ENCODE results near the gene ETF1. TPM values are rescaled to one million over a fixed set of nuclear protein-coding genes. Genes with fewer than 3 reads are reported as not detected.

The ETF1 gene
- total RNA-seq, 1 donor from 2014 or later, result 60.6 TPM

DNA sequence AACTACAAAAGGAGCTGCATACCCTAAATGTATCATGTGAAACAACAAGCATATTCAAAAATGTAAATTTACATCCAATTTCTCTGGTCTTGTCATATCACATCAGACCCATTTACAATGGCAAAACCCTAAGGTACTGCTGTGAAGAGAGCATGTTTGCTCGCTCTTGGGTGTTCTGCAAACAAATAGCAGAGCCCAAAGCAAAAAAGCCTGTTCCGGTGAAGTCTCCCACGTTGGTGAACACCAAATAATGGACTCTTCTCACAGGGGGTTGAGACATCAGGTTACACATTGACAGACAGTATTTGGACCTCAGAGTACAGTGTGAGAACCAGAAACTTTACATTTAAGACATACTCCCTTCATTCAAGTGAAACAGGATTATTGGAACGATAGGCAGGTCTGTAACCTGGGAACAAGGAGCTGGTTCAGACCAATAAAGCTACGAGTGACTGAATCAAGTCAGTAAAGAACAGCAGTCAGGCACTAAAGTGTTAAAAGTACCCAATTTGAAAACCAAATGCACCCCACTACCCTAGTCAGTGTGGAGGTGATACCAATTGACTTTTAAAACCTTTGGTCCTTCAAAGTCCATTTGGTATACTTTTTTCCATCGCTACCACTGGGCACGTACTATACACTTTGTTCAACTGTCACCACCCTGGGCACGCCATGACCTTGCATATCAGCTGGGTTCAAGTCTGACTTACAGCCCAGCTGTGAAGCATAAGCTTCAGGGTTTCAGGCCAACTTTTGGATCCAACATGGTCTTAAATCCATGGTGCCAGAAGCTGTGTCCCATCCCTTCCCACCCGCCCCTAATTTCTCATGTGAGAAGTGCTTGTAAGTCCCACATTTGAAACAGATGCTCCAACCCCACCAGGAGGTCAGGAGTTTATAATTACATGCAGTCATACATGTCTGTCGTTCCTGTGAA lies 36.4 kb downstream of the ETF1 start:
- TF ChIP-seq POLR2A (IDR thresholded peaks at IDR 0.05), result no peak
- peak overlapping the region; percentile 53 for H3K27ac ChIP-seq
- H3K9me3 ChIP-seq, result no peaks in the 10 kb centered on the region
- H3K27me3 ChIP-seq, result no peaks in the 10 kb centered on the region
- no peak for DNase-seq (ENCODE audit: extremely low spot score in 2 of 2)
- peaks cover 41% of the 10 kb centered on the region for H3K4me1 ChIP-seq
- H3K4me3 ChIP-seq, result no peak overlapping the region
- intact Hi-C loops (cut with DNase I), result no loop called here
- H3K36me3 ChIP-seq, result peaks cover 0 to 35% of the 10 kb centered on the region in 2 donors

DNA sequence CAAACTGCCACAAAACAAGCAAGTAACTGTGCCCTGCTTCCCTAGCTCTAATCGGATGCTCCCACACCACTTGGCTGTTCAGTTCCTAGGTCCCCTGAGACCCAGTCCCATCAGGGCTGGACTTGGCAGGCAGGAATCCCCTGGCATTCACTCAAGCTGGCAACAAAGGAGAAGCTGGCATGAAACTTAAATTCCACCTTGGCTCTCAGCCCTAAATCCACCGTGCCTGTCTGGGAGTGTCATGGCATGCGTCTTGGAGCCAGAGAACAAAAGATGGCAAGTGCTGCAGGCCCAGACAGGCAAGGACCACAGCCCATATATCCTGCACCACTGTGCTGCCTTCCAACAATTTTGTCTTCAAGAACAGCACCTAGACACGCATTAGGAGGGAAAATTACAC lies 38.2 kb downstream of the ETF1 start:
- Histone ChIP-seq H3K36me3 (peaks cover 0 to 18% of the 10 kb centered on the region in 2 donors), H3K9me3 (no peaks in the 10 kb centered on the region), H3K4me1 (peaks cover 41% of the 10 kb centered on the region), H3K27me3 (no peaks in the 10 kb centered on the region), H3K4me3 (no peak overlapping the region), H3K27ac (peak overlapping the region; percentile 10)
- DNase-seq (ENCODE audit: extremely low spot score in 2 of 2), result no peak
- intact Hi-C loops (cut with DNase I), result loop anchor here (5.0 kb wide), 1 partner anchor 52 kb away; no protein-coding TSS in a partner anchor
- TF ChIP-seq POLR2A (IDR thresholded peaks at IDR 0.05) (no peak), POLR2AphosphoS5 (IDR thresholded peaks at IDR 0.05; ENCODE audit: insufficient read depth in 1 of 2, low read depth in 1 of 2) (peak in 1 of 2 donors; percentile 25)

DNA sequence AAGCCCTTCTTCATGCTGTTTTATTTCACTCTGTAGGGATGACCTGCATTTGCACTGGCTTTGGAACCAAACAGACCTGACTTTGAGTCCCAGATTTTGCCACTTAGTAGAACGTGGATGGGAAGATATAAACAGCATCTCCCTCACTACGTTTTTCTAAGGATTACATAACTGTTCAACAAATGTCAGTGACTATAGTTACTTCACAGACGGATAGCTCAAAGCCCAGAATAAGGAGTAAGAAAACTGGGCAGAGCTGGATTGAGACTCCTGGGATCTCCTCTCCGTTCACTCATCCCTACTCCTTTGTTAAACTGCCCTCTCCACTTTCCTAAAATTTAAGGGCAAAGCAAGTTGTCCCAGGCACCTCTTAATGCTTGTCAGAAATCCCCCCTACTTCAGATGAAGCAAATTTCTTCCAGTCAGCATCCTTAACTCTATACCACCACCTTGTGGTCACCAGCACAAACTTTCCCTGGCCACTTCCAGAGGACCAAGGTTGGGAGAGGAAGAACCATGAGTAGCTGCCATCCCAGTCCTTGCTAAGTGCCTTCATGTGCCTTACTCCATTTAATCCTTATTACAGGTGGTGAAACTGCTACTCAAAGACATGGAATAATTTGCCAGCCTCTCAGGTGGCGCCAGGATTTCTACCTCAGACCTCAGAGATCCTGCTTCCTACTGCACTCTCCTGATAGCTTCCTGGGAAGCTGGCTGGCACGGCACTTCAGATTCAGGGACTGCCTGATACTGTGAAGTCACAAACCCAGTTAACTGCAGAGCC lies 39.4 kb downstream of the ETF1 start:
- no peaks in the 10 kb centered on the region for H3K9me3 ChIP-seq

DNA sequence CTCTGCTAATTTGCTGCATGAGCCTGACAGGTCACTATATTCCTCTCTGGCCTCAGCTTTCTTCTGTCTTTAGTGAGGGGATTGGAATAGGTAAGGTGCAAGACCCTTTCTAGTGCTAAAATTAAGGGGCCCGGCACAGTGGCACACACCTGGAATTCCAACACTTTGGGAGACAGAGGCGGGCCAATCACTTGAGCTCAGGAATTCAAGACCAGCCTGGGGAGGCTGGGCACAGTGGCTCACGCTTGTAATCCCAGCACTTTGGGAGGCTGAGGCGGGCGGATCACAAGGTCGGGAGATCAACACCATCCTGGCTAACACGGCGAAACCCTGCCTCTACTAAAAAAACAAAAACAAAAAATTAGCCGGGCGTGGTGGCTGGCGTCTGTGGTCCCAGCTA lies 40.5 kb downstream of the ETF1 start:
- H3K27ac ChIP-seq, result peak overlapping the region; percentile 39
- peaks cover 41% of the 10 kb centered on the region for H3K4me1 ChIP-seq

More for the DNA sequence above, 39.4 kb downstream of the ETF1 start:
- H3K4me3 ChIP-seq, result no peak overlapping the region
- no peaks in the 10 kb centered on the region for H3K27me3 ChIP-seq
- H3K36me3 ChIP-seq, result peaks cover 0 to 8% of the 10 kb centered on the region in 2 donors
- no peak for DNase-seq (ENCODE audit: extremely low spot score in 2 of 2)
- peaks cover 41% of the 10 kb centered on the region for H3K4me1 ChIP-seq
- H3K27ac ChIP-seq, result peak overlapping the region; percentile 10
- TF ChIP-seq POLR2AphosphoS5 (IDR thresholded peaks at IDR 0.05; ENCODE audit: insufficient read depth in 1 of 2, low read depth in 1 of 2) (peak in 1 of 2 donors; percentile 25), POLR2A (IDR thresholded peaks at IDR 0.05) (no peak), CTCF (IDR thresholded peaks at IDR 0.05) (peak; percentile 54 to 85 (median 74))
- intact Hi-C loops (cut with DNase I), result loop anchor here (5.0 kb wide), 1 partner anchor 51 kb away; no protein-coding TSS in a partner anchor

GRCh38 chr5:138502121-138502520 lies 40.9 kb downstream of the ETF1 start:
- intact Hi-C loops (cut with DNase I), result loop anchor here (5.0 kb wide), 1 partner anchor 50 kb away; no protein-coding TSS in a partner anchor
- Histone ChIP-seq H3K4me1 (peaks cover 41% of the 10 kb centered on the region), H3K4me3 (no peak overlapping the region), H3K36me3 (no peaks in the 10 kb centered on the region), H3K27ac (peak overlapping the region; percentile 39), H3K9me3 (no peaks in the 10 kb centered on the region), H3K27me3 (no peaks in the 10 kb centered on the region)
- TF ChIP-seq CTCF (IDR thresholded peaks at IDR 0.05), result no peak
- TF ChIP-seq POLR2A (IDR thresholded peaks at IDR 0.05), result no peak
- TF ChIP-seq POLR2AphosphoS5 (IDR thresholded peaks at IDR 0.05; ENCODE audit: insufficient read depth in 1 of 2, low read depth in 1 of 2), result no peak
- no peak for DNase-seq (ENCODE audit: extremely low spot score in 2 of 2)

More for the DNA sequence above, 40.5 kb downstream of the ETF1 start:
- intact Hi-C loops (cut with DNase I), result loop anchor here (5.0 kb wide), 1 partner anchor 50 kb away; no protein-coding TSS in a partner anchor
- TF ChIP-seq POLR2A (IDR thresholded peaks at IDR 0.05) (no peak), CTCF (IDR thresholded peaks at IDR 0.05) (no peak), POLR2AphosphoS5 (IDR thresholded peaks at IDR 0.05; ENCODE audit: insufficient read depth in 1 of 2, low read depth in 1 of 2) (no peak)
- no peaks in the 10 kb centered on the region for H3K27me3 ChIP-seq
- H3K4me3 ChIP-seq, result no peak overlapping the region
- no peaks in the 10 kb centered on the region for H3K36me3 ChIP-seq
- DNase-seq (ENCODE audit: extremely low spot score in 2 of 2), result no peak
- no peaks in the 10 kb centered on the region for H3K9me3 ChIP-seq

All from vagina (tissue), 2 donors.